ENCODE results near the gene CAMTA1.

GRCh38 chr1:7346600-7347570 lies 561.6 kb downstream of the CAMTA1 start:
- TF ChIP-seq CTCF (optimal IDR thresholded peaks at IDR 0.05 in 1 of 3, IDR thresholded peaks at IDR 0.05 in 1 of 3, conservative IDR thresholded peaks at IDR 0.05 in 1 of 3; ENCODE audit: extremely low read depth in 1 of 3, insufficient read depth in 2 of 3, low read length in 3 of 3) (no peak), EZH2 (IDR thresholded peaks at IDR 0.05; ENCODE audit: low read length) (no peak)

Data from keratinocyte (primary cell).